ENCODE measurements around the gene PLEKHF1.

Gene PLEKHF1

DNA sequence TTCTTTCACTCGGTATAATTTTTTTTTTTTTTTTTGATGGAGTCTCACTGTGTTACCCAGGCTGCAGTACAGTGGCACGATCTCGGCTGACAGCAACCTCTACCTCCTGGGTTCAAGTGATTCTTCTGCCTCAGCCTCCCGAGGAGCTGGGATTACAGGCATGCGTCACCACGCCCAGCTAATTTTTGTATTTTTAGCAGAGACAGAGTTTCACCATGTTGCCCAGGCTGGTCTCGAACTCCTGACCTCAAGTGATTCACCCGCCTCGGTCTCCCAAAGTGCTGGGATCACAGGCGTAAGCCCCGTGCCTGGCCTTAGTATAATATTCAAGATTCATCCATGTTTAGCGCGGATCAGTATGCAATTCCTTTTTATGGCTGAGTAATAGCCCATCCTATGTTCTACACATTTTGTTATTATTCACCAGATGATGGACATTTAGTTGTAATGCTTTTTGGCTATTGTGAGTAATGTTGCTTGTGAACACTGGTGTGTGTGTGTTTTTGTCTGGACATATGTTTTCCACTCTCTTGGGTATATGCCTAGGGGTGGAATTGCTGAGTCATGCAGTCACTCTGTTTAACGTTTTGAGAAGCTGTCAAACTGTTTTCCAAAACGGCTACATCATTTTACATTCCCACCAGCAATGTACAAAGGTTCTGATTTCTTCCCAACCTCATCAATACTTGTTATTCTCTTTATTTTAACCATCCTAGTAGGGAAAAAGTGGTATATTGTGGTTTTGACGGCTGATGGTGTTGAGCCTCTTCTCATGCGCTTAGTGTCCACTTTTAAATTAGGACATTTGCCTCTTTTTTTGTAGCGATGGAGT, 22.9 kb downstream of the PLEKHF1 start:
- Histone ChIP-seq H3K4me2 (ENCODE audit: insufficient read depth, low read length) (no peak overlapping the region), H3K27me3 (ENCODE audit: insufficient read depth, low read length, poor library complexity) (no peaks in the 10 kb centered on the region), H3K9ac (ENCODE audit: low read depth, low read length) (no peak overlapping the region), H3K4me1 (ENCODE audit: insufficient read depth, low read length) (no peaks in the 10 kb centered on the region), H3K79me2 (ENCODE audit: insufficient read depth, low read length) (no peaks in the 10 kb centered on the region), H2AFZ (ENCODE audit: low read depth, low read length) (no peak overlapping the region), H3K36me3 (ENCODE audit: insufficient read depth, low read length) (peaks cover 3% of the 10 kb centered on the region; the same call in 1 of the 2 replicates), H3K9me3 (ENCODE audit: insufficient read depth, low read length, severe bottlenecking) (no peaks in the 10 kb centered on the region), H3K27ac (ENCODE audit: low read length) (no peak overlapping the region), H3K4me3 (ENCODE audit: low read depth in 1 of 2, low read length in 2 of 2) (no peak overlapping the region), H4K20me1 (ENCODE audit: insufficient read depth, low read length) (no peaks in the 10 kb centered on the region)
- no peak for ATAC-seq (ENCODE audit: insufficient read depth, low read depth)
- TF ChIP-seq EZH2 (IDR thresholded peaks at IDR 0.05; ENCODE audit: borderline replicate concordance, low read depth, low read length, severe bottlenecking), result no peak
- TF ChIP-seq, protein P1, sequence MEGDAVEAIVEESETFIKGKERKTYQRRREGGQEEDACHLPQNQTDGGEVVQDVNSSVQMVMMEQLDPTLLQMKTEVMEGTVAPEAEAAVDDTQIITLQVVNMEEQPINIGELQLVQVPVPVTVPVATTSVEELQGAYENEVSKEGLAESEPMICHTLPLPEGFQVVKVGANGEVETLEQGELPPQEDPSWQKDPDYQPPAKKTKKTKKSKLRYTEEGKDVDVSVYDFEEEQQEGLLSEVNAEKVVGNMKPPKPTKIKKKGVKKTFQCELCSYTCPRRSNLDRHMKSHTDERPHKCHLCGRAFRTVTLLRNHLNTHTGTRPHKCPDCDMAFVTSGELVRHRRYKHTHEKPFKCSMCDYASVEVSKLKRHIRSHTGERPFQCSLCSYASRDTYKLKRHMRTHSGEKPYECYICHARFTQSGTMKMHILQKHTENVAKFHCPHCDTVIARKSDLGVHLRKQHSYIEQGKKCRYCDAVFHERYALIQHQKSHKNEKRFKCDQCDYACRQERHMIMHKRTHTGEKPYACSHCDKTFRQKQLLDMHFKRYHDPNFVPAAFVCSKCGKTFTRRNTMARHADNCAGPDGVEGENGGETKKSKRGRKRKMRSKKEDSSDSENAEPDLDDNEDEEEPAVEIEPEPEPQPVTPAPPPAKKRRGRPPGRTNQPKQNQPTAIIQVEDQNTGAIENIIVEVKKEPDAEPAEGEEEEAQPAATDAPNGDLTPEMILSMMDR (IDR thresholded peaks at IDR 0.05; ENCODE audit: borderline replicate concordance, extremely low read depth, low read length, poor library complexity, severe bottlenecking), result no peak
- no peak for DNase-seq

DNA sequence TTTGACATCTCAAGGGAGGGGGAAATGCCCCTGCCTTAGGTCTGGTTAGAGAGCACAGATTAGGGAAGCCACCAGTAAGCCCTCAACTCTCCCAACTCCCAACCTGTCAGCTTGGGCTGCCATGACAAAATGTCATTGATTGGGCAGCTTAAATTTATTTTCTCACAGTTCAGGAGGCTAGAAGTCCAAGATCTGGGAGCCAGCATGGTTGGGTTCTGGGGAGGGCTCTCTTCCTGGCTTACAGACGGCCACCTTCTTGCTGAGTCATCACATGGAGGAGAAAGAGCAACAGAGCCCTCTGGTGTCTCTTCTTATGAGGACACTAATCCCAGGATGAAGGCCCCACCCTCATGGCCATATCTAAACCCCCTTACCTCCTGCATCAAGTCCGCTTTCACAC, 25.6 kb downstream of the PLEKHF1 start:
- peaks cover 3% of the 10 kb centered on the region; the same call in 1 of the 2 replicates for H3K36me3 ChIP-seq (ENCODE audit: insufficient read depth, low read length)
- H3K4me1 ChIP-seq (ENCODE audit: insufficient read depth, low read length), result no peaks in the 10 kb centered on the region
- TF ChIP-seq, protein P1 (IDR thresholded peaks at IDR 0.05; ENCODE audit: borderline replicate concordance, extremely low read depth, low read length, poor library complexity, severe bottlenecking), result peak; percentile 56
- no peak for TF ChIP-seq EZH2 (IDR thresholded peaks at IDR 0.05; ENCODE audit: borderline replicate concordance, low read depth, low read length, severe bottlenecking)
- H2AFZ ChIP-seq (ENCODE audit: low read depth, low read length), result no peak overlapping the region
- no peaks in the 10 kb centered on the region for H3K27me3 ChIP-seq (ENCODE audit: insufficient read depth, low read length, poor library complexity)
- ATAC-seq (ENCODE audit: insufficient read depth, low read depth) (peak; percentile 58; the same call in 2 of the 3 replicates), DNase-seq (peak; percentile 60)
- H3K4me3 ChIP-seq (ENCODE audit: low read depth in 1 of 2, low read length in 2 of 2), result no peak overlapping the region
- peaks cover 5% of the 10 kb centered on the region; the same call in 1 of the 2 replicates for H4K20me1 ChIP-seq (ENCODE audit: insufficient read depth, low read length)
- no peak overlapping the region for H3K9ac ChIP-seq (ENCODE audit: low read depth, low read length)
- H3K79me2 ChIP-seq (ENCODE audit: insufficient read depth, low read length), result no peaks in the 10 kb centered on the region
- H3K9me3 ChIP-seq (ENCODE audit: insufficient read depth, low read length, severe bottlenecking), result no peaks in the 10 kb centered on the region
- H3K27ac ChIP-seq (ENCODE audit: low read length), result no peak overlapping the region; the same call in 1 of the 2 replicates
- no peak overlapping the region for H3K4me2 ChIP-seq (ENCODE audit: insufficient read depth, low read length)

DNA sequence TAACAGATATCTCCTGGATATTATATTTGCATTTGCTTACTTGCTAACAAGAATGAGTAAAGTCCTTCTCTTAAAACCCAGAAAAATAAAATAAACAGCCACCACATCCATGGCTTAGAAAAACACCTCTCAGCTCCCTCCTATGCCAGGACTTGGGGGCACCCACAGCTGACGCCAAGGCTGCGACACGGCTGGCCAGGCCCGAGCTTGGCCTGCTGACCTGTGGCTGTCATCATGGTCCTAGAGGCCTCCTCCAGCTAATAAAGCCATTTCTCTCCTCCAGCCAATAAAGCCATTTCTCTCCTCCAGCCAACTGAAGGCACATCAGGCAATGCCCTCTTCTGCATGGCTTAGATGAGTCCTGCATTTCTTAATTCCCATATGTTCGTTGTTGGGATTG, 28.9 kb downstream of the PLEKHF1 start:
- no peak overlapping the region for H3K27ac ChIP-seq (ENCODE audit: low read length)
- H2AFZ ChIP-seq (ENCODE audit: low read depth, low read length), result no peak overlapping the region
- no peaks in the 10 kb centered on the region for H3K4me1 ChIP-seq (ENCODE audit: insufficient read depth, low read length)
- no peak overlapping the region for H3K9ac ChIP-seq (ENCODE audit: low read depth, low read length)
- H3K4me3 ChIP-seq (ENCODE audit: low read depth in 1 of 2, low read length in 2 of 2), result no peak overlapping the region
- H4K20me1 ChIP-seq (ENCODE audit: insufficient read depth, low read length), result peaks cover 10% of the 10 kb centered on the region; the same call in 1 of the 2 replicates
- H3K27me3 ChIP-seq (ENCODE audit: insufficient read depth, low read length, poor library complexity), result no peaks in the 10 kb centered on the region
- TF ChIP-seq, protein P1 (IDR thresholded peaks at IDR 0.05; ENCODE audit: borderline replicate concordance, extremely low read depth, low read length, poor library complexity, severe bottlenecking), result no peak
- TF ChIP-seq EZH2 (IDR thresholded peaks at IDR 0.05; ENCODE audit: borderline replicate concordance, low read depth, low read length, severe bottlenecking), result no peak
- peaks cover 3% of the 10 kb centered on the region; the same call in 1 of the 2 replicates for H3K36me3 ChIP-seq (ENCODE audit: insufficient read depth, low read length)
- no peaks in the 10 kb centered on the region for H3K79me2 ChIP-seq (ENCODE audit: insufficient read depth, low read length)
- DNase-seq (no peak), ATAC-seq (ENCODE audit: insufficient read depth, low read depth) (no peak)
- no peak overlapping the region for H3K4me2 ChIP-seq (ENCODE audit: insufficient read depth, low read length)
- H3K9me3 ChIP-seq (ENCODE audit: insufficient read depth, low read length, severe bottlenecking), result no peaks in the 10 kb centered on the region

Data from DND-41 (cell line).